ENCODE results near the gene TMEM187.

- TF ChIP-seq CTCF (IDR thresholded peaks at IDR 0.05) (no peak), POLR2A (IDR thresholded peaks at IDR 0.05) (no peak)
Measured at GRCh38 chrX:154032653-154033052, 60.1 kb downstream of the TMEM187 start.

All from adrenal gland (tissue), 5 donors.